ENCODE data around the gene PRSS27. TPM values are rescaled to one million over a fixed set of nuclear protein-coding genes. Genes with fewer than 3 reads are reported as not detected.
A peak's percentile ranks its signal among the peaks of the same experiment; 100 is the strongest.
"Not testable (repeated sequence)": the region's sequence is repeated elsewhere in the genome, so short reads cannot be mapped to it uniquely, and the experiment has no call there.

PRSS27 gene
- total and polyA plus RNA-seq, 12 donors, result 0.33 to 2.7 (median 1.4) TPM; not detected in 2

DNA sequence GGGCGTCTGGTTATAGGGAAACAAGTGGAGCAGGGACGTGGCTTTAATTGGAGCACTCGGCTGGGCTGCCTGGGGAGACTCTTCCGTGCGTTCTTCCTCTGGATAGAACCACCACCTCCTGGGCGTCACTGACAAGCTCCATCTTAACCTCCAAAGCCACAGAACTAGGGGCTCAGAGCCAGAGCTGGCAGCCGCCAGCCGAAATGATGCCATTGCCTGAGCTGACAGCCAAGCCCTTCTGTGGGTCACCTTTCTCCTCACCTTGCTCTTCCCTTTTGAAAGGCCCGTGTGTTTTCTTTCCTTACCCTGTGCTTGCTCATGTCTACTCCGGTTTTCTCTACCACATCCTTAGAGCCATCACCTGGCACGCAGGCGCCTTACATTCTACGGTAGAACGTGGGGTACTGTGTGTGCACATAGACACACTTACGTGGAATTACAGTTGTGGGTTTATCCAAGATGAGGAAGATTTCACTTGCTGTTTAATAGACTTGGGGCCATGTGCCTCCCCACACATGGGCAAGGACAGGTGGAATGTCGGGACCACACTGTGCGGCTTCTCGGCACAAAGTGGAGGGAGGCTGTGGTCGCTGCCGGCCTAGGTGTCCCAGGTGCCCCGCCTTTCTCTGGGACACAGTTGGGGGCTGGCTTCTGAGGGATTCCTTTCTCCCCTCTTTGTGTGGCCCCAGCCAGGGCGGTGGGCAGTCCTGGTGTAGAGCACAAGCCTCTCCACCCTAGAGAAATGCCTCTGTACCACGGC is 41.6 kb downstream of the PRSS27 start:
- H3K9me3 ChIP-seq (replicated peaks in 1 of 3); H3K4me3 ChIP-seq; H3K36me3 ChIP-seq (replicated peaks in 1 of 2); H3K27me3 ChIP-seq; intact Hi-C loops (cut with DNase I); H3K27ac ChIP-seq: not testable (repeated sequence)
- H3K4me1 ChIP-seq (replicated peaks in 1 of 2), result peaks cover 9 to 11% of the 10 kb centered on the region in 2 donors
- WGBS, 4 donors, result 74 to 89% (median 86%) methylated on average over 3 to 18 of the region's 23 CpGs
- DNase-seq, result peak in 1 of 7 donors; percentile 12

DNA sequence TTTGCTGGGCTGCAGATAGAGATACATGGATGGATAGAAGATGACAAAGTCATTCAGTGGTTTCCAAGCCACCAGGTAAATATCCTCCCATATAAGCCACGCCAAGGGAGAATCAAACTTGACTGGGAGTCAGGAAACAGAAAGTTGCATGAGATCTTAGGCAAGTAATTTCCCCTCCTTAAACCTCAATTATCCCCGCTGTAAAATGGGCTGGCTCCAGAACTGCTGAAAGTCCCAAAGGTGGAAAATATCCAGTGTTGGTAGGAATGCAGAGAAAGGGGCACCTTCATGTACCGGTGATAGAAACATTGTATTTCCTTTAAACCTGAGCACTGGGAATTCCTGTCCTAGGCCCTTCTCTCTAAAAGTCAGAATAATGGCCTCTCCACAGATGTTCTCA is 43.1 kb downstream of the PRSS27 start:
- H3K27me3 ChIP-seq; H3K9me3 ChIP-seq (replicated peaks in 1 of 3); H3K4me3 ChIP-seq; H3K36me3 ChIP-seq (replicated peaks in 1 of 2); intact Hi-C loops (cut with DNase I): not testable (repeated sequence)
- peak in 1 of 7 donors; percentile 0 for DNase-seq
- 89 to 98% (median 96%) methylated on average over 3 of the region's 3 CpGs for WGBS, 4 donors
- Histone ChIP-seq H3K4me1 (replicated peaks in 1 of 2) (peaks cover 14 to 17% of the 10 kb centered on the region in 2 donors), H3K27ac (peak overlapping the region in 4 of 5 donors; percentile 51 to 71 (median 66))

- Histone ChIP-seq H3K4me3 (no peak overlapping the region), H3K27me3 (no peaks in the 10 kb centered on the region), H3K9me3 (replicated peaks in 1 of 3) (no peaks in the 10 kb centered on the region), H3K36me3 (replicated peaks in 1 of 2) (no peaks in the 10 kb centered on the region), H3K4me1 (replicated peaks in 1 of 2) (peaks cover 5 to 15% of the 10 kb centered on the region in 2 donors), H3K27ac (no peak overlapping the region)
- TF ChIP-seq CTCF (IDR thresholded peaks at IDR 0.05) (no peak), POLR2A (IDR thresholded peaks at IDR 0.05) (no peak)
- intact Hi-C loops (cut with DNase I), result no loop called here
- DNase-seq, result peak in 1 of 7 donors; percentile 21
- 79 to 87% (median 84%) methylated on average over 14 to 16 of the region's 16 CpGs for WGBS, 4 donors
Observed at GRCh38 chr16:2675714-2676113, 44.3 kb downstream of the PRSS27 start.

GRCh38 chr16:2675021-2675420 is 45.0 kb downstream of the PRSS27 start:
- peak in 1 of 7 donors; percentile 14 for DNase-seq
- Histone ChIP-seq H3K4me3 (no peak overlapping the region), H3K36me3 (replicated peaks in 1 of 2) (no peaks in the 10 kb centered on the region), H3K9me3 (replicated peaks in 1 of 3) (no peaks in the 10 kb centered on the region), H3K4me1 (replicated peaks in 1 of 2) (peaks cover 5 to 15% of the 10 kb centered on the region in 2 donors), H3K27ac (no peak overlapping the region), H3K27me3 (no peaks in the 10 kb centered on the region)
- intact Hi-C loops (cut with DNase I), result no loop called here
- TF ChIP-seq POLR2A (IDR thresholded peaks at IDR 0.05) (no peak), CTCF (IDR thresholded peaks at IDR 0.05) (no peak)
- WGBS, 4 donors, result 78 to 83% (median 81%) methylated on average over 6 to 7 of the region's 7 CpGs

DNA sequence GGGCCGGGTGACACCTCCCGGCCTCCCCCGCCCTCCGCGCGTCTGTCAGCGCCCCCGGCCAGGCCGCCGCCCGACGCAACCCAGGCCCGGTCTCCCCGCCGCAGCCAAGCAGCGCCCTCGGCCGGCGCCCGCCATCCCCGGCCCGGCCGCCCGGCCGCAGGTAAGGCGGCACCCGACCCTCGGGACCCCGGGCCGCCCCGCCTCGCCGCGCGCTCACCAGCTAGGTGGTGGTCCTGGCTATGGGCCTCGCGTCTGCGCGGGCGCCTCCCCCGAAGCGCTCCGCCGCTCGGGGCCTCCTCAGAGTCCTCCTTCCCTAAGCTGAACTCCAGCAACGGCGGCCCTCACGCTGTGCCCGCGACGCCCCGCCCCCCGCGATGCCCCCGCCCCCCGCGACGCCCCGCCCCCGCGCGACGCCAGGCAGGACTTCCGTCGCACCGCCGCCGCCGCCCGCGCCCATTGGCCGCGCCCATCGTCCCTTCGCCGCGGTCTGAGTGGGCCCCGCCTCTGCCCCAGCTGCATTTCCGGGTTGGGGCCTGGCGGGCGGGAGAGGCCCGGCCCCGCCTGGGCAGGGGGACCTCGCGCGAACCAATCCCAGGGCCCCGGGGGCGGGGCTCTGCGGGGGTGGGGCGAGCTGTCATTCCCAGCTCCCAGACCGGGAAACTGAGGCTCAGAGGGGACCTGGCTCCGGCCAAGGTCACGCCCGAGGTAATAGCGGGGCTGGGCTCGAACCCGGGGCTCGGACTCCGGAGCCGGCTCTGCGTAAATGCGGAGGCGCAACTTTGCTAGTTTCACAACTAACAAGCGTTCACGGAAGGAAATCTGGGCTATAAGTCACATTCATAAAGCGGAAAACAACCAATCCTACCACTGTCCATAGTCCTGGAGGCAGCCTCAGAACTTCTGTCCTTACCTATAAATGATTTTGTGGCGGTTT is 46.7 kb downstream of the PRSS27 start:
- Histone ChIP-seq H3K9me3 (replicated peaks in 1 of 3) (no peaks in the 10 kb centered on the region), H3K36me3 (replicated peaks in 1 of 2) (peaks cover 0 to 11% of the 10 kb centered on the region in 2 donors), H3K4me3 (peak overlapping the region in 3 of 4 donors; percentile 62 to 83 (median 71)), H3K27ac (peak overlapping the region in 4 of 5 donors; percentile 59 to 96 (median 76)), H3K4me1 (replicated peaks in 1 of 2) (peaks cover 11 to 21% of the 10 kb centered on the region in 2 donors), H3K27me3 (no peaks in the 10 kb centered on the region)
- DNase-seq, result peak; percentile 95 to 98 (median 96)
- TF ChIP-seq POLR2A (IDR thresholded peaks at IDR 0.05) (peak; percentile 69 to 87), CTCF (IDR thresholded peaks at IDR 0.05) (no peak)
- 0 to 3% (median 1%) methylated on average over 15 to 107 of the region's 107 CpGs for WGBS, 4 donors
- intact Hi-C loops (cut with DNase I), result no loop called here
